Endothelial cell of hepatic sinusoid (primary cell): ENCODE data around the gene MFAP3.

Source experiments
- in situ Hi-C: cut with HindIII; loops from 2 replicates; pipeline ENCODE4 v1.10.0; 2017; ENCODE audit warnings: low sequenced_read_pairs

The MFAP3 gene

DNA sequence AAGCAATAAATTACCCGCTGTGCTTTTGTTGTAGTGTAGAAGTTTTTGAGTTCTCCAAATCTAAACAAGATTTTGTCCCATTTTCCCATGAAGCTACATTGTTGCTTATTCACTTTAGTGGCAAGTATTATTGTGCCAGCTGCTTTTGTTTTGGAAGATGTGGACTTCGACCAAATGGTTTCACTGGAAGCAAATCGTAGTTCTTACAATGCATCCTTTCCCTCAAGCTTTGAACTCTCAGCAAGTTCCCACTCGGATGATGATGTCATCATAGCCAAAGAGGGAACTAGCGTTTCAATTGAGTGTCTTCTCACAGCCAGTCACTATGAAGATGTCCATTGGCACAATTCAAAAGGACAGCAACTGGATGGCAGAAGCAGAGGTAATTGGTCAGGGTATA lies 10.9 kb downstream of the MFAP3 start:
- in situ Hi-C loops, result no loop called here

DNA sequence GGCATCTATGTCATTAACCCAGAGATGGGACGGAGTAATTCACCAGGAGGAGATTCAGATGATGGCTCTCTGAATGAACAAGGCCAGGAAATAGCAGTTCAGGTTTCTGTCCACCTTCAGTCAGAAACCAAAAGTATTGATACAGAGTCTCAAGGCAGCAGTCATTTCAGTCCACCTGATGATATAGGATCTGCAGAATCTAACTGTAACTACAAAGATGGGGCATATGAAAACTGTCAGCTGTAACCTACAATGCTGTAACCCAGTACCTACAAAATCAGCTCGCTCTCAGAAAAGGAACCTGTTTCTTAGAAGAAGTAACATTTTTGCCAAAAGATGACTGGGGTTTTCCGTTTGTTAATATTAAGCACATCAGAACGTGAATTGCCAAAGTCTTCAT lies 14.7 kb downstream of the MFAP3 start:
- in situ Hi-C loops, result no loop called here

DNA sequence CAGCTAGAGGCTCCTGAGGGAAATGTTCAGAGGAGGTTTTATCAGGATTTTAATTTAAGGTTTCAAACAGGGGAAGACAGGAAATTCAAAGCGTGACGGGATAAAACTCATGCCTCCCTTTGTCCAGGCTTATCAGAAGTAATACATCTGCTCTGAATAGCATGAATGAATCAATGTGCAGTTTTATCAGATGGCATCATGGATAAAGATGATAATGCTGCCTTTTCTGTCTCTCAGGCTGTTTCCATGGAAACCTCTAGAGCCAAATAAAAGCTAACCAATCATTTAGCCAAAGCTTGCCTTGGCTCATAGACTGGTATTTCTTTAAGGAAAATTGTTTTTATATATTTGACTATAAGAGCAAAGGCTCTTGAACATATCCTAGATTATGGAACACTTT lies 16.4 kb downstream of the MFAP3 start:
- in situ Hi-C loops, result no loop called here

DNA sequence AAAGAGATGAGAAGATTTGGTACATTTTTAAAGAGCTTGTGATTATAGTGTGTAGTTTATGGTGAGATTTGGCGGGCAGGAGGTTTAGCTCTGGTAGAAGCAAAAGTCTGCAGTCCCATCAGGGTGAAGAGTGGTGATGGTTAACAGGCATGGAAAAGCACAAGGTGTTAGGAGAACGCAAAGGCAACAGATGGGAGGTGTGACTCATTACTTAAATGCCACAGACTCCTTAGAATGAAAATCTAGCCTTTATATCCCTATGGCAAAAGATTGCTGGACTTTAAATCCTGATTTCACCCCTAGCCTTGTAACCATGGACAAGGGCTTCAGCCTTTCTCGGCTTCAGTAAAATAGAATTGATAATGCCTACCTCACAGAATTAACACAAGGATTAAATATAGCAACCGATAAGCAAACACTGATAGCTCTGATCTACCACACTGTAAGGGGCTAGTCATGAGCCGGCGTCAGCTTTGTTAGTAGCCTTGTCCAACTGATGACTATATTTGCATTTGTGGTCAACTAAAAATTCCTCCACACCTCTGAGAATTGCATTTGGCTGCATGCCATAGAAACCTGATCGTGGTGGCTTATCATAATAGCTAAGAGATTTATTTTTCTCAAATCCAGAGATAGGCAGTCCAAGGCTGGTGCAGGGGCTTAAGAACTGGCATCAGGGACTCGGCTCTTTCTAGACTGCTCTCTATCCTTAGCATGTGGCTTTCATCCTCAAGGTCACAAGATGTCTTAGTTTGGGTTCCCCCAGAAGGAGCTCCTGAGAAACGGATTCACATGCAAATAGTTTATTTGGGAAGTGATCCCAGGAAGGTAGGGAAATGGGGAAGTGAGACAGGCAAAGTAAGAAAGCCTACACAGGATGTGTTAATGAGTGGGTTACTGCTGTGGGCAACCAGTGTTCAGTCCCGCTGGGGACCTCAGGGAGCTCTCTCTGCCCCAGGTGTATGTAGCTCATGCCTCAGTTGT lies 19.6 kb downstream of the MFAP3 start:
- in situ Hi-C loops, result no loop called here

DNA sequence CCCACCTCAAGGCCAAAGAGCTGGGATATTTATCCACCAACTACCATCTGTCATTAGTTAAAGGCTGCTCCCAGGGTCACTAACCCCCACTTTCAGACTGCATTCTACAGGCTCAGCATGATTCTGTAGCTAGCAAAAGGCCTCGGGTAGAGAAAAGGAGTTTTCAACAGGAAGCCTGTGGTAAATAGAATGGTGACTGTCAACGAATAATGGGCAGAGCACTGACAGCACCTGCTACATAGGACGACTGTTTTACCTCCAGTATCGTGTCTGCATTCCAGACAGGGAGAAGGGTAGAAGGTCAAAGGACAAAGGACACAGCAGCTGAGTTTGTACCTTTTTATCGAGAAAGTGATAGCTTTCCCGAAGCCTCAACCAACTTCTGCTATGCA lies 20.3 kb downstream of the MFAP3 start:
- in situ Hi-C loops, result no loop called here

DNA sequence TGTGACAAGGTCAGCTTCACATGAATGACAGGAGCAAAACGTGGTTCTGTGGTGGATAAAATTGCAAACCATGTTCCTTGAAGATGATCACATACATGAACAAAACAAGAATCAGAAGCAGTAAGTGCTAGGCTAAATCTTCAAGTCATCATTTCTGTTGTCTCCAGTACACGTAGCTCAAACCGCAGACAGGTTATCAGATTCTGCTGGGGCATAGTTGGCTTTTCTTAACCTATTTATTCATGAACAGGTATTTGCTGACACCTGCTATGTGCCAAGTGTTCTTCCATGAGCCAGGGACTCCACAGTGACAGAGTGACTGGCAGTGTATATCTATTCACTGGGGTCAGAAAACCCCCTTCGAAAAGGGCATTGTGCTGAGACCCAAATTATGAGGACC lies 20.8 kb downstream of the MFAP3 start:
- in situ Hi-C loops, result no loop called here

DNA sequence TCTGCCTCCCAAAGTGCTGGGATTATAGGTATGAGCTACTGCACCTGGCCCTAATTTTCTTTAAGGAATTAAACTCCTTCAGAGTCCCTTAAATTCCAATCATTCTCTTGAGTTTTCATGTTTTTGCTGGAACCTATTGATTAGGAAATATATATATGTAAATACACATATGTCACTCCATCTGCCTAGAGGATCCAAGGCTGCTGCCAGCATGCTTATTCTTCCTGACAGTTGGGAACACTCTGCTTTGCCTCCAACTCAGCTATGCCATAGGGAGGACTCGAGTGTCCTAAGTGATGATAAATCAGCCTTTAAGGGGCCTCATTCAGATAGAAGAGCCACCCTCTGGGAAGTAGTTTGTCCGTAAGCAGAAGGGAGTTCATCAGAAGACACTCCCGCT lies 21.8 kb downstream of the MFAP3 start:
- in situ Hi-C loops, result no loop called here

DNA sequence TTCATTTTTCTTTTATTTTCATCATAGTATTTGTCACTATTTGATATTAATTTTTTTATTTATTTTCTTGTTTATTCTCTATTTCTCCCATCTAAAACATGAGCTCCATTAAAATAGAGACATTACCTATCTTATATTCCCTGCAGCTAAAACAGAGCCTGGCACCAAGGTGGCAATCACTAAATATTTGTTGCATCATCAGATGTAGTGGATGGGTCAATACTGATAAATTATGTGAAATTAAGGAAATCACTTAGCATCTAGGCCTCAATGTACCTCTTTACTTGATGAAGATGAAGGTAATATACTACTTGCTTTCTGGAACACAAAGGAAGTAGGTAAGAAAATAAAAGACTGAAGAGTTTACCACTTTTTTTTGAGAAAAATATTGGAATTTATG lies 24.6 kb downstream of the MFAP3 start:
- in situ Hi-C loops, result no loop called here

DNA sequence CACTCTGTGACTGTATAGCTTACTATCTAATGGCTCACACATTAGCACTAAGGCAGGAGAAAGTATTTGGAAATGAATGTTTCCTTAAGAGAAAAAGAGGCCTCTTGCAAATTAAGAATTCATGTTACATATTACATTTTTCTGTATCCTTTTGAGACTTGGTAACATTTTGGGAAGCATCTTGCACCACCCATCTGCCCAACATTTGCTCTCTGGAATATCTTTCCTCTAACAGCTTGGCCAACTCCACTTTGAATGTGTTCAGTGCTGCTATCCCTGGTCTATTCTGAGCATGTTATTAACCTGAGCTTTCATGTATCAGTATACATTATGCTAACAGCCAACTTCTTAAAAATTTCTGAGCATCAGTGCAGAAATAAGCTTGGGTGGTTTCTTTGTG lies 27.2 kb downstream of the MFAP3 start:
- in situ Hi-C loops, result no loop called here

DNA sequence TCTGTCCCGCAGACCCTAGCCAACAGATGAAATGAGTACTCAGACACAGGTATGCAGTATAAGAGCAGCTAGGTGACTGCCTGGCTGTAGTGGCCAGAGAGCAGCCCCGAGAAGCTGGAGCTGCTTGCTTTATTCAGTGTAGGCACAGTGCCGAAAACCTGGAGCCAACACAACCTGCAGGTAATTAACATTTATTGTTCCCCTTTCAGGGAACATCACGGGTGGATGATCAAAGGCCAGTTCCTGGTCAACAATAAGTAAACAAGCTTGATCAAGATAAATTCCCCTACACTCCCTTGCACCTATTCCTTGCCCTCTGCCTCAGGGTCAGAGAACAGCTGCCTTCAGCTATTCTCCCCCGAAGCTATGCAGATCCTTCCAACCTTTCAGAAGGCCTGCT lies 31.1 kb downstream of the MFAP3 start:
- in situ Hi-C loops, result loop anchor here (10.0 kb wide), 1 partner anchor 105 kb away; no protein-coding TSS in a partner anchor

DNA sequence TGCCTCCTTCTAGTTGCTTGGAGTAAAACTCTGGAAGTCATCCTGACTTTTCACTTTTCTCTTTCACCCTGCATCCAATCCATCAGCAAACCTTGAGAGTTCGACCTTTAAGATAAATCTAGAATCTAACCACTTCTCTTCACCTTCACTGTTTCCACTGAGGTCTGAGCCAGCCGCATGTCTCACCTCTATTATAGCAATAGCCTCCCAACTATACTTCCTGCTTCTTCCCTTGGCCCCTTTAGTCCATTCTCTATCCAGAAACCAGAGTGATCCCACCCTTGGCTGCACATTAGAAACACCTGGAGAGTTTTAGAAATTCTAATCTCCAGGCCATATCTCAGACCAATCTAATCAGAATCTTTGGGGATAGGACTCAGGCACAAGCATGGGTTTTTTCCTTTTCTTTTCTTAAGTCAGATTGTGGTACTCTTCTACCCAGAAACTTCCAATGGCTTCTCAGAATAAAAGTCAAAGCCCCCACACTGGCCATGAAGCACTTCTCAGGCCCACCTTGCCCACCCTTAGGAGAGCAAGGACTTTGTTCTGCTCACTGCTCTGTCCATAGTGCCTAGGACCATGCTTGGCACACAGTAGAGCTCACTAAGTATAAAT lies 33.1 kb downstream of the MFAP3 start:
- in situ Hi-C loops, result loop anchor here (10.0 kb wide), 1 partner anchor 103 kb away; no protein-coding TSS in a partner anchor

DNA sequence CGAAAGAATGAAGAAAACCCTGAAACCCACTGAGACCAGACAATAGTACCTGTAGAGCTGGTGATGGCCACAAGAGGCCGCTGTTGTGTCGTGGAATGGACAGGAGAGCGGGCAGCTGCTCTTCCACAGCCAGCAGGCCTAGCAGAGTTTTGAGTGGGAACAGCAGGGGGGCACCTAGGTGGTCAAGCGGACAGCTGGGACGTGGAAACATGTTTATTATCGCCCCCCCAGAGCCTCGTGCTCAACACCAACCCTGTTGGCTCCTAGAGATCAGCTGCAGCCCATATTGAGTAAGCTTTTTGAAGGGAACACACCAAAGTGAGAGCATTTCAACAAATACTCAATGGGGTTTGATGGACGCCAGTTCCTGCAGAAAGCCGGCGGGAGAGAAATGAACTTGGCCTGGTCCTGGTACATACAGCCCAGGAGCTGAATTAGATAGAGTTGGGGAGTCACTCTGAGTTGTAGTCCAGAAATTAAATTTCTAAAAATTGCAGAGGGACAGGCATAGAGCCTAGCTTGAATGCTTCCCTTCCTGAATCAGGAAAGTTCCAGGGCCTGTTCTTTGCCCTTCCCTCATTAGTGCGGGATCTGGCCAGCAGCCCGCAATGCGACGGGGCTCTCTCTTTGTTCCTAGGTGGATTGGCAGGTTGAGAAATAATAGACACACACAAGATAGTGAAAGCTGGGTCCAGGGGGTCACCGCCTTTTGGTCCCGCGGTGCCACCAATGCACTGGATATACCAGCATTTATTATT lies 33.8 kb downstream of the MFAP3 start:
- in situ Hi-C loops, result loop anchor here (10.0 kb wide), 1 partner anchor 102 kb away; no protein-coding TSS in a partner anchor

DNA sequence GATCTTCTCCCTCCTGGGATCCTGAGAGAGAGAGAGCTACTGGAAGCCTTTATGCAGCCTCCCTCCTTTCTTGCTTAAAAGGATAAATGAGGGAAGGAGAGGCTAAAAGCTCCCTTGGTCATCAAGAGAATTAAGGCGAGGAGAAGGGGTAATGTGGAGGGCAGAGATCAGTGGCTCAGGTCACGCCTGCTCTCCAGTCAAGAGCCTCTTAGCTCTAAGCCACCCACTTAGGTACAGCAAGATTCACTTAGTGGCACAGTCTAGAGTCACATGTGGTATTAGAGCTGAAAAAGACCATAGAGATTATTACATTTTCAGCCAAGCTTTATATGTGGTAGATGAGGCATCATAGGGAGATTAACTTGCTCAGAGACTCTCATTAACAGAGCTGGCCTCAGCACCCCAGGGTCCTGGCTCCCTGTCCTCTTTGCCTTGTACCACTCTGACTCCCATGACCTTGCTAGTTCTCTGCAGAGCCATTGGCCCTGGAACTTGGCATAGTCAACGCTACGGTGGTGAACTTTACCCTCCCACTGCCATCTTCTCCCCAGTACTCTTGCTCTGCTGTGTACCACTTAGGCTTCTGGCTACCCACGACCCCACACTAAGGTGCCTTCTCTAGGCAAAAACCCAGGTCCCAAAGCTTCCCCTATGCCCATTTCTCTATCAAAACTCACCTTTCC lies 37.6 kb downstream of the MFAP3 start:
- in situ Hi-C loops, result loop anchor here (10.0 kb wide), 1 partner anchor 98 kb away; no protein-coding TSS in a partner anchor

DNA sequence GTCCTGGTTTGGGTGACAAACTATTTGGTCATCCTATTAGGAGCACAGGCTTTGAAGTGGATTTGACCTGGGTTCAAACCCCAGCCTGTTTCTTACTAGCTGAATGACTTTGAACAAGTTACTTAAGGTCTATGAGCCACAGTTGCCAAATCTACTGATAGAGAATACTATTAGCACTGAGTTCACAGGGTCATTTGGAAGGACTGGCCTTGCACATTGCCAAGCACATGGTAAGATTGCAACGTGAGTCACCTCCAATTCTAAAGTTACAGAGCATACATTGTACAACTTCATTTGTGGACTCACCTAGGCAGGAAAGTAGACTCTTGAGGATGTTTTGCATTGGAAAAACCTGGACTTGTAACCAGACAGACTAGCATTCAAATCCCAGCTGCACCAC lies 38.9 kb downstream of the MFAP3 start:
- in situ Hi-C loops, result loop anchor here (10.0 kb wide), 1 partner anchor 97 kb away; no protein-coding TSS in a partner anchor

DNA sequence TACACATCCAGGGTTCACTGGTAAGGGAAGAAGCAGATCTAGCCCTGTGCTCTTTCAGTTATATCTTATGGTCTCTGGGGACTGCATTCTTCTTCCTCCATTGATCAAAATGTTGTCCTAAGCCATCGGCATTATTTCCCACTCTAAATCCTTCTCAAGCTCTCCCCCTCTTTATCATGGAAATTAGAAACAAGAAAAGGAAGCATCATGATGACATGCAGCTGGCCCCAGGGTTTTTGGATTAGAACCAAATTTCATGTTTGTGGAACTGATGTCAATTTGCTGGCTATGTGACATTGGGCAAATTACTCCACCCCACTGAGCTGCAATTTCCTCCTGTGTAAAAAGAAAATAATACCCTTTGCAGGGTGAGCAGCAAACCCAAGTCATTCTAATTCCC lies 39.5 kb downstream of the MFAP3 start:
- in situ Hi-C loops, result loop anchor here (10.0 kb wide), 1 partner anchor 97 kb away; no protein-coding TSS in a partner anchor

DNA sequence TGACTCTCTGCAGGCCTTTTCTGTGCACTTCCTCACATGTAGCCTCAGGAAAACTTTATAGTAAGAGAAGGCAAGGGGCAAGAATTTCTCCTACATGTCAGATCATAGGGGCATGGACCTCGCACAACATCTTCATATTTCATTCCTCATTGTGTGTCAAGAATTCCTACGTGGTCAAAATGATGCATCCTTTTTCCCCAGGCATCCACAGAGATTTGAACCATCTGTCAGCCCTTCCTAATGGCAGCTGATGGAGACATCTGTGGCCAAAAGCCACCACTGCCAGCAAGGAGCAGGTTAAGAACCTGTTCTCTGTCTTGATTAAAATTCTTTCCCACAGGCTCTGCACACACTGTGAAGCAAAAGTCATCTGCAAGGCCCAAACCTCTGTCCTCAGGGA lies 42.5 kb downstream of the MFAP3 start:
- in situ Hi-C loops, result no loop called here

DNA sequence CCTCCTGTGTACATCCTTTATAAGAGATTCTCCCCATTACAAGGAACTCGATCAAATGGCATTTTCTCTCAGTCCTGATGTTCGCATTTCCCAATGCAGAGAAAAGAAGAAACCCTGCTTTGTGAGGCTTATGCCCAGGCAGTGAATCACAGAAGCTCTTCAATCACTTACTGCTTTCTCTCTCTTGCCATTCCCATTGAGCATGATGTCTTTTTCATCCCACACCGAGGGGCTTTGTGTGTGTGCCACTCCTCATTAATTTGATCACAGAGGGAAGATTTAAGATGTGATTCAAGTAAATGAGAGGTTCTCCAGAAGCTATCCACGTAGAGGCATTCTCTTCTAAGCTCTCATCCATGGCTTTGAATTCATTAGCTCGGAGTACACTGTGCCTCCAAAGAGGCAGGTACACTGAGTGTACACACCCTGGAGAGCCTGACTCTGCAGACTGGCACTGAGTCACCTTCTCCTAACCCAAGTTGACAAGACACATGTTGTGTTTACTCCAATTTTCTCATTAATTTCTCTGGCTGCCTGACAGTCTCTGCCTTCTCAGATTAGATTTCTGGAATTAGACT lies 45.4 kb downstream of the MFAP3 start:
- in situ Hi-C loops, result no loop called here

DNA sequence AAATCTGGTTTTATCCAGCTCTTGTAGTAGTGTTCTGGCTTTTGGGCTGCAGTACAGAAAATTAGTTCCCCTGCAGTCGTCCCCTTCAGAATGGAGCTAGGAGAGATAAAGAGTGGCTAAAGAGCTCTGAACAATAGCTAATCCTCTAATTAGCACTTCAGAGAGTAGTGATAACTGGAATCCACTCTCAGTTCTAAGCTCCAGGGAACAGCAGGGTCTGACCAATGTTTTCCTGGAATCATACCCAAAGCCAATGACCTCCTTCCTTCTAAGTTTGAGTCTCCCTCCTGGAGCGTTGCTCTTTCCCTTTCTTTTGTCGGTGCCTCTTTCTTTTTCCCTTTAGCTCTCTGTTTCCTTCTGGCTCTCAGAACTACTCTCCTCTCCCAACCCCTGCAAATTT lies 47.4 kb downstream of the MFAP3 start:
- in situ Hi-C loops, result no loop called here

DNA sequence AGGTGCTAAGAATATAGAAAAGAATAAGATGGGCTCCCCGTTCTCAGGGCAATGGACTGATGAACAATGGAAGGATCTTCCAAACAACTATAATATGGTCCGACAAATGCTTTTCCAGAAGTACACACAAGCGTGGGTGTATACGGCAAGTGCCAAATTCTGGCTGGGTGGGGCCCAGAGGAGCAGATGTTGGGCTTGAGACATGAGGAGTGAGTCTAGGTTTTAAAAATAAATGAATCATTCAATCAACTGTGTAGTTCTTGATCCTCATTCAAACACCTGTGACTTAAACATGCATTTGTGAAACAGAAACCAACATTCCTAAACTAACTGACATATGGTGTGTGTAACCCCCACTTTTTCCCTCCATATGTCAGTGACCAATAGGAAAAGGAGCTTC lies 47.9 kb downstream of the MFAP3 start:
- in situ Hi-C loops, result no loop called here

DNA sequence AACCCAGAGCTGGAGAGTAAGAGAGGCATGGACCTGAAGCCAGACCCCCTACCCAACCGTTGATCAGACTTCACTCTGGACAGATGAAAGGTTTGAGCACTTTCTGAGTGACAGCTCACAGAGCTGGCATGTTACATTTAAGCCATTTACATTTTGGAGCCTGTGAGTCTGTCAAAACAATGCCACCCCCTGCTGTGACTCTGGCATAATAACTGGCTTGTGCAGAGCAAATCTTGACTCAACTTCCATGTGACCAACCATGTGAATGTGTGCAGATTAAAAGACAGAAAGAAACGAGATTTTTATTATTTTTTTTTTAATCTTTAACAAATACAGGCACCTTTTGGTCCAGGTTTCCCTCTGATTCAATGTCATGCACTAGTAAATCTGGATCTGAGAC lies 48.5 kb downstream of the MFAP3 start:
- in situ Hi-C loops, result no loop called here
